UCSD-AML1 (cell line): Measurements from ENCODE around the gene SHROOM2.

ENCODE experiments used
- DNase-seq: peaks from one replicate; lab custom pipeline; 2025; ENCODE audit not compliant: unreplicated experiment; lab: John Stamatoyannopoulos, UW

Gene SHROOM2

DNA sequence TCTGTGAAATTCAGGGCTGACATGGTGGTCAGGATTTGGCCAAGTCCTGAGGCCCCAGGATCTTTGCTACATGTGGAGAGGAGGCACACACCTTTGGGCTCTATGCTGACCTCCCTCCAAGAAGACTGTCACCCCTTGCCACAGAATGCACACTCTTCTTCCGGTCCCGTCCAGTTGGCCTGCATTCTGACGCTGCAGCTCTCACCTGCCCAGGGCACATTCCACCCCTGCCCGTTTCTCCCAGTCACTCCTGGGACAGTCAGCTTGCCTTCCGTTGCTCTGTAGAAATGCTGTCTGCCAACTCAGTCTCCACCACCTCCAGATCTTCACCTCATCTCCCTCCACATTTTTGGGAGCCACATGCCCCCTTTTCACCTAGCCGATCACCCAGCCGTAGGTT, 76.7 kb downstream of the SHROOM2 start:
- DNase-seq: no peak

DNA sequence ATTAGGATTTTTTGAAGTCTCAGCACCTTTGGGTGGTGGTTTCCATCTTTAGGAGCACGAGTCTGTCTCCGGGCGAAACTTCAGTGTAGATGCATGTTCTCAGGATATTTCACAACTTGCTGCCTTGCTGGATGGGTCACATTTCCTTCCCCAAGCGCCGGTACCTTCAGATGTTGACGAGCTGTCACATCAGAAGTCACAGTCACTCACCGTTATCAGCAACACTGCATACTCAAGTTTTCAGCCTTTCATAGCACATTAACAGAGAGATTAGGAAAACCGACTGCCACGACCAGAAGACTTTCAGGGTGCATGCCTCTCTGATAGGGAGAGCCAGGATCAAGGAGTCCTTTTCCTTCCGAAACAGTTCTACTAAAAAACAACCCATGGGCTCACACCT, 77.8 kb downstream of the SHROOM2 start:
- no peak for DNase-seq

DNA sequence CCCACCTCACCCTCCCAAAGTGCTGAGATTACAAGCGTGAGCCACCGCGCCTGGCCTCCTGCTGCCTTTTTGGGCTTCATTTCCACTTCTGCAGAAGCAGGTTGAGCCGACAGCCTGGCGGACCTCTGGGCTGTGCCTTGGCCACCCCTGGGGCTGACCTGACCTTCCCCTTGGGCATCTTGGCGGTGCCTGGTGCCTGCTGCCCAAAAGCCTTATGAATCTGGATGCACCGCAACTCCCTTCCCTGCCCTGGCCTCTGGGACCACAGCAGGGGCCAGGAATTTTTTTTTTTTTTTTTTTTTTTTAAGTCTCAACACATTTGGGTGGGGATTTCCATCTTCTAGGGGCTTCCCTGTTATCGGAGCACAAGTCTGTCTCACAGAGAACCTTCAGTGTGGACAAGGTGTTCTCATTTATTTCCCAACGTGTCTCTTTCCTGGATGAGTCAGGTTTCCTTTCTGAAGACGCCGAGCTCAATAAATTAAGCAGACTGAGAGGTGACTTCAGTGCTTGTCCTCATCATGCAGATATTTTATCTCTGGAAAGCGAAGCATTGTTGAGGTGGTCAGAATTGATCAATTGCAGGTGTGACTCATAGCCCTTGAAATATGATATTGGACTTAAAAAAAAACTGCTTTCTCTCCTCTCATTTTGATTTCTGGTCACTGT, 79.7 kb downstream of the SHROOM2 start:
- DNase-seq: no peak

DNA sequence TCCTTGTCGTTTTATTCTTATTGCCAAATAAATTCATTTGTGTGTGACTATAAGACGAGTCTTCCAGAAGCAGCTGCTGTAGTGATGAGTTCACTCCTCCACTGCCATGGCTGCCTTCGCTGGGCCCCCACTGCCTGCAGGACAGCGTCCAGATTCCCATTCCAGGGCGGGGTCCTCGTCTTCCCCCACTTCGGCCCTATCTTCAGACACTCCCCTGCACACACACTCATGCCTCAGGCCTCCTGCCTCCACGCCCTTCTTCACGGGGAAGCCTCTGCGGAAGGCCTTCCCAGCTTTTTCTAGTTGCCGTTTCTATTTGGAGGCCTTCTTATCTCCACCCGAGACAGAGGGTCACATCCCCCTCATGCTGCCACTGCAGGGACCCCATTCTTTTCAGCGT, 80.4 kb downstream of the SHROOM2 start:
- no peak for DNase-seq

DNA sequence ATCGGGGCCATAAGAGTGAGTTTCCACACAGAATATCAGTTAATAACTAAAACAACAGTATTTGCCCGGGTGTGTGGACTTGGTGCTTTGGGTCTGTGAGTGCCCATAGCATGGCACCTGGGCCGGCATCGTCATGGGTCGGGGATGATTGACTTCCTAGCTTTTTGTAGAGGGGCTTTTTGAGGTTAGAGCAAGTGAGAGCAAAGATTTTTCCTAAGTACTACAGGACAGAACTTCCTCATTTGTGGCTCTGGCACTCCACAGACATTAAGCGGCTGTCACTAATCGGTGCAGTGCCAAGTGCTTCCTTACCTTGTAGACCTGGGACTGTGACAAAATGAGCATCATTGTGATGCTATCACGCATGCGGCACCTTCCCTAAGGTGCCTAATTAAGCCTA, 81.0 kb downstream of the SHROOM2 start:
- no peak for DNase-seq

DNA sequence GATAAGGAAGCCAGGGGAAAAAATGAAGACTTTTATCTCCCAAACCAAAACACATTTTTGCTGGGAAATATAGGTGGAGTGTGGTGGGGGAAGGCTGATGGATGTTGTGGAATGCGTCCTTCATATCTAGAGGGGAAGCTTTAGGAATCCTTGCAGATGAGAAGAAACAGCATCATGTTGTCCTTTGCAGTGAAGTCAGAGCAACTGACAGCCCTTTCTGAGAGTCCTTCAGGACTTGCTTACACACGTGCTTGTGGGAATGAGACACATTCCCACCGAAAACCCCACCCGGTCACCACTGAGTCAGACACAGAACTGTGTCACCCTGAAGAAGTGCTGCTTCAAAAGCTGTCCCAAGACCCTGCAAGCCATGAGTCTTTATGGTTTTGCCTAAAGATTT, 81.5 kb downstream of the SHROOM2 start:
- DNase-seq: no peak

DNA sequence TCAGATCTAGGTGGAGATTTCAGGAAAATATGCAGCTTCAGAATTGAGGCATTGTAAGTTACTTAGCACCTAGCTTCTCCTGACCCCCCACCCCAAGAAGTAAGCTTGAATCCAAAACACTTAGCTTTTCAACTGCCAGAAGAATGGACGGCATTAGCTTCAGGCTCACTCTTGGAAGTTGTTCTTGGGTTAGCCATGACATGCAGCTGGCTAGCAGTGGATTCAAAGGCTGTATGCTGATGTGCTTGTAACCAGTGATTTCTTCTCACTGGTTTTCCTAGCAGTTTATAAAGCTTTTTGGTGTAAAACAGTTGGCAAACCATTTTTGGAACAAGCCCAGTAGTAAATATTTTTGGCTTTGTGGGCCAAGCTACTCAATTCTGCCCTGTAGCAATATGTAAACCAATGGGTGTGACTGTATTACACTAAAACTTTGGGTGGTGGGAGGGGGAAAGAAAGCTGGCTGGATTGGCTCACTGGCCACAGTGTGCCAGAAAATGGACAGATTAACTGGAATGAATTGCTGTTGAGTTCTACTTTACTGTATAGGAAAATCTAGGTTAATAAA, 85.6 kb downstream of the SHROOM2 start:
- no peak for DNase-seq

DNA sequence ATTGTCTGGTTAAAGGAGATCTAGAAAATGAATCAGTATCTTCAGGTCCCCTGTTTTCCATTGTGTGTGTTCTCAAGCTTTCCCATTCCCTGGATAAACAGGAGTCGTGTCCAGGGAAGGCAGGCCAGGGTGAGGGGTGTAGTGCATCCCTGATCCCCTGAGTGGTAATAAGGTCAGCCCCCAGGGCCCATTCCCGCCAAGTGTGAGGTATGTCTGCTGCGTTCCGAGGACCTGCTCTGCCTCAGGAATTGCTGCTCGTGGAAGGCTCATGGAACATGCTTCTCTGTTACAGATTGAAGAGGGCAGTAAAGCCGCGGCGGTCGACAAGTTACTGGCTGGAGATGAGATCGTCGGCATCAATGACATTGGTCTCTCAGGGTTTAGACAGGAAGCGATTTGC, 87.1 kb downstream of the SHROOM2 start:
- no peak for DNase-seq

DNA sequence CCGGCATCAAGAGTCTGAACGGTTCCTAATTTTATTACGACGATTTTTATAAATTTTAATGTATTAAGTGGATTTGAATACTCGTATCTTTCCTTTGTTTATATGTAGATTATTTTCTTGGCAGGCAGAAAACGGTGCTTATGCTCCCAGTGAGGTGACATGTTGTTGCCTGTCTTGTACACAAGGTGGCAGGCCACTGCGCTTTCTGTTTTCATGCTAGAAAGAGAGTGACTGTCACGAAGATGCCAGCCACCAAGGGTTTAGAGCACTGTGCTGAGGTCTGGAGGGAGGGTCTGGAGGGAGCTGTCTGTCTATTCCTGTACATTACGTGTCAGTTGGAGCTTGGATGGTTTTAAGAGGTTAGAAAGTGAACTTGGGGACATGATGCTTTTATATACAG, 87.7 kb downstream of the SHROOM2 start:
- peak; percentile 33 for DNase-seq

DNA sequence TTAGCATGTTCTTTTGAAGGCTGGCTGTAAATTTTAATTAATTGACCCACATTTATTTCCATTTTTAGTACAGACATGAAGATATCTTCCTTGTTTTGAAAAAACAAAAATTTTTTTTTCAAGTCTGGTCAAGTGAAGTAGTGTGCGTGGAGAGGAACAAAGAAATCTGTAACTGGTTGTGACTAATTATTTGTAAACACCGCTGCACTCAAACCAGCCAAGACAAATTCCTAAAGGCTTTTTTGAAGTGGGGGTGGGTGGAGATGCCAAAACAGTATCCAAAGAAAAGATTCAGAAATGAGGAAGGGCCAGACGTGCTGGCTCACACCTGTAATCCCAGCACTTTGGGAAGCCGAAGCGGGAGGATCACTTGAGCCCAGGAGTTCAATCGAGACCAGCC, 88.3 kb downstream of the SHROOM2 start:
- DNase-seq: no peak

DNA sequence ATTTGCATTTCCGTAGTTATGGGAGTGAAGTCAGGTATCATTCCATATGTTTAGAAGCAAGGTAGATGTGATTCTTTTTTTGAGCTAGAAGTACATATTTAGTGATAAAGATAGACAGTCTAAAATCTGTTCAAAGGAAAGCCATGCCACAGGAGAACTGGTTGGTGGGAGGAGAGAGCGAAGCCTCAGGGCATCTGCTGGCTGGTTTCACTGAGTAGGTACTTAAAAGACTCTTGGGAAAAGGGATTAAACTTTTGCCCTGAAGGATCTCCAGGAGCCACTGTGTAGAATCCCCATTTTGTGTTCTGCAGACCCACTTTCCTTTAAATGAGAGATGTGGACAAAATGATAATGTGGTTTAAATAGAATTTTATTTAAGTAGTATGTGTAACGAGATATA, 89.6 kb downstream of the SHROOM2 start:
- no peak for DNase-seq

DNA sequence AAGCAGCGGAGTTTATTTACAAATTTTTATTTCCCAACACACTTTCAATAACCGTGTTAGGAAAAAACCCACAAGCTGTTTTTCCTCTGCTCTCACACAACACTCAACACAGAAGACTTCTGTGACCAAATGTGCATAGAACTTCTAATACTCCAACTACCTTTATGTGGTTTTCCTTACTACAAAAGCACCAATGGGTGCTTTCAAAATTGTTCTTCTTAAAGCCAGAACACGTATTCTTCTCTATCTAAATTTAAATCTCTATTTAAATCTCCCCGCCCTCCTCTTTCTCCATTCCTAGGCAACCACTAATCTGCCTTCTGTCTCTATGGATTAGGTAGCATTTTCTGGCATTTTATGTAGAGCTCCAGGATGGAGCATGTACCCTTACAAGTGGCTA, 90.0 kb downstream of the SHROOM2 start:
- DNase-seq: no peak

DNA sequence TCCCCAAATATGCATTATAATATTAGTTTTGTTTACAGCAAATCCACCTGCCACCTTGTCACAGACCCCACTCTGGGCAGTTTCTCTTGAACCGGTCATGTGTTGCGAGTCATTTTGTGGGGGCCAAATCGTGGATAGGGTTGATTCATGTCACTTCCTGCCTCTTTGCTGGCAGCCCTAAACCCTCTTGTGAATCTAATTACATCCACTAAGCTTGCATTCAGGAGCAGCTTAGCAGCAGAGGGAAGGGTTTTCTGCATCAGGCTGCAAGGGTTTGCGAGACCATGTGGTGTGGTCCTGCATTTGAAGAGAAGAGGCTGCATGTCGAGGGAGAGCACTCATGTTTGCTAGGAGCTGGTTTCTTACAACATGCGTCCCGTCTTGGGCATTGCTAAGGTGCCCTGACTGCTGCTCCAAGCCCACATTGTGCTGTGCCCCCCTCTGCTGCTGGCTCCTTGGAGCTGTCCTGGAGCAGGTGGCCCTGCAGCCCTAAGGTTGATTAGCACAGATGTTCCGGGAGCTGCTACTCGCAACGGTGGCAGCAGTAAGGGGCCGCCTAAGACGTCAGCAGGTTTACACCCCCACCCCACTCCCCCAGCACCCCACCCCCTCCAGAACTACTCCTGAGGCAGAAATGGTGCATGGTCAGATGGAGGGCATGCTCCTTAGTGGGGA, 92.1 kb downstream of the SHROOM2 start:
- no peak for DNase-seq

DNA sequence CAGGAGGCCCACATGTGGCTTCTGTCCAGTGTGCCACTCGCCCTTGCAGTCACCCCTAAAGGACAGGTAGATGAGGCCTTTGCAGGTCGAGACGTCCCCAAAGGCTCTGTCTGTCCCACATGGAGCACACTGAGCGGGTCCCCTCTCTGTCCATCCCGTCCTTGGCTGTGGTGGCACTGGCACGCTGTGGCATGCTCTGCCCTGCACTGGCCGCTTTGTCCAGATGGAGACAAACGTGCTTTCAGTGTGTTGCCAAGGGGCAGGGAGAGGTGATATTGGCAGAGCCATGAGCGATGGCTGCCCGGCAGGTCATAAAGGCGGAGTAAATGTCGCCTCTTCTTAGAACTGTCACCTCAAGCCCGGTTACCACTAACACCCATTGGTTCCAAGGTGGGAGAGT, 94.0 kb downstream of the SHROOM2 start:
- no peak for DNase-seq

DNA sequence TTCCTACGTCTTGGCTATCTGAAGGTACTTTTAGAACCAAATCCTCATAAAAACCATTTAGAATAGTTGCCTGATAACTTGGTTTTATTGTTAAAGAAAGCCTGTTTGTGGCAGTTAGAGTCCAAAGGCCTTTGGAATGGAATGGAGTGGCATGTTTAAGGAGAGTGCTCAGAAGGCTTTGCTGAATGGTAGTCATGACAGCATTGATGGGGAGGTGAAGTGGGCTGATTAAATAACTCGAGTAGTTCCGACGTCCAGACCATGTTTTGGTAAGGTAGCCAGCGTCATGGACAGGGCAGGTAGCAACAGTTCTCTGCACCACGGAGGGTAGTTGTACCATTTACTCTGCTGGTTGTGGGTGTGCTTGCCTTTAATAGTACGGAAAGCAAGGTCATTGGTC, 94.6 kb downstream of the SHROOM2 start:
- DNase-seq: no peak

DNA sequence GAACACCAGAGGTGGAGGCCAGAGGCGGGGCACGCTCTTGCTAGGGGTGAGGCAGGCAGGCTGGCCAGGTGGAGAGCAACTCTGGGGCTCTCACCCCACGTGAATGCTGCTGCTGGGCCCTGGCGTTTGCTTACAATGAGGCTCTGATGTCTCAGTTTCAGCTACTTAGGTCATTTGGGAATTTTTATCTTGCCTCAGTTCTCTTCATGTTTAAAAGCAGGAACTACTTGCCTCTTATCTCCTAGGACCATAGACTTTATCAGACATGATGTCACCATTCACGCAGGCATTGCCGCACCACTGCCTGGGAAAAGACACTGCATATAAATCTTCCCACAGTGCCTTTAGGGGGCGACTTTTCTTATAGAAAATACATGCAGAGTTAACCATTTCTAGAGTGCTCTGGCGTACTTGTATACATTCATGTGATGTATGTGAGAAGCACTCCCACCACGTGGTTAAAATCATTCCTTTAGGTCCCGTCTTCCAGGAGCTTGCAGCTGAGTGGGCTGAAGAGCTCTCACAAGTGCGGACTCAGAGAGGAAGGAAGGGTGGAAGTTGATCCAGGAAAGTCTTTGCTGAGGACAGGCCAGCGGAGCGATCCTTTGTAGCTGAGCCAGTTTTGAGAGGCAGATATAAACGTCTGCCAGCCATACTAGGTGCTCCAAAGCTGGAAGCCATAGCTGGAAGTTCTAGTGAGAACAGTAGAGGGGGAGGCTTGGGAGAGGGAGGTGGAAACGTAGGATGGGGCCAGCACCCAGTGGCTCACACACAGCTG, 96.6 kb downstream of the SHROOM2 start:
- DNase-seq: no peak

DNA sequence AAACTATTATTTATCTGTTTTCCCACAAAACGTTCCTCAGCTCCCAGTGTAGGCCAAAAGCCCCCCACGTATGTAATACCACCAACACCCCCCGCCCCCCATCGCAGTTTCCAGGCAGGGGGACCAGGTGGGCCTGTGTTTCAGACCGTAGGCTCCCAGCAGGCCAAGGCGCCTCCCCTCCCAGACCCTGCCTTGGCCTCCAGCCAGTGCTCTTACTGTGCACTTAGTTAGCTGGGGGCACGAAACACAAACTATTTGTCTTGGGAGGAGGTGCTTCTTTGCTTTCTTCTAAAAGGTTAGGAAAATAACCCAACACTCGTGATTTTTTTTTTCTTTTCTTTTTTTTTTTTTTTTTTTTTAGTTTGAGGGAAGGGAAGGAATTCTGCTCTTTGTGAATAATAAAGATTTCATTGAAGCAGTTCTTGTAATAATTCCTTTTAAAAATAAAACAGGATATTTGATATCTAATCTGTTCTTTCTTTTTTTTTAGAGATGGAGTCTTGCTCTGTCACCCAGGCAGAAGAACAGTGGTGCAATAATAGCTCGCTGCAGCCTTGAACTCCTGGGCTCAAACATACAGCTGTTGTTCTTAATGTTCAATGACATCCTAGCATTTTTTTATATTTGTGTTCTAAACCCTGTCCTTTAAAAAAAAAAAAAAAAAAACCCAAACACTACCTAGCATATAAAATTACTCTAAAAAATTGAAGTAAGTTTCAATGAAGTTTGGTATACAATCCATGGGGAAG, 98.0 kb downstream of the SHROOM2 start:
- no peak for DNase-seq

DNA sequence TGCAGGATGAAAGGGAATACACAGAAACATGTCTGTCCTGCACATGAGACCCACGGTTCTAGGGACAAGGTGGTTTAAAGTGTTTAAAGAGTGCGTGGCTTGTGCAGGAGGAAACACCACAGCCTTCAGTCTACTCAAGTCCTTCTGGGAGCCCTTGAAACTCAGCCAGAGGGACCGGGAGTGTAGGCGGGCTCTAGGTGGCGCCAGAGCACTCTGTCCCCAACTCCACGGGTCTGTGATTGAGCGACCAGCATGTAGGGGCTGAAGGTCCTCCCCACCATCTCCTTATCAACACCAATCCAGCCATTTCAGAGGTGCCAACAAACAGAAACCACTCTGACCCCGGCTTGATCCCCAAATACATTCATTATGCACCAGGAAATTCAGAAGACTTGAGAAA, 98.9 kb downstream of the SHROOM2 start:
- DNase-seq: peak; percentile 64

DNA sequence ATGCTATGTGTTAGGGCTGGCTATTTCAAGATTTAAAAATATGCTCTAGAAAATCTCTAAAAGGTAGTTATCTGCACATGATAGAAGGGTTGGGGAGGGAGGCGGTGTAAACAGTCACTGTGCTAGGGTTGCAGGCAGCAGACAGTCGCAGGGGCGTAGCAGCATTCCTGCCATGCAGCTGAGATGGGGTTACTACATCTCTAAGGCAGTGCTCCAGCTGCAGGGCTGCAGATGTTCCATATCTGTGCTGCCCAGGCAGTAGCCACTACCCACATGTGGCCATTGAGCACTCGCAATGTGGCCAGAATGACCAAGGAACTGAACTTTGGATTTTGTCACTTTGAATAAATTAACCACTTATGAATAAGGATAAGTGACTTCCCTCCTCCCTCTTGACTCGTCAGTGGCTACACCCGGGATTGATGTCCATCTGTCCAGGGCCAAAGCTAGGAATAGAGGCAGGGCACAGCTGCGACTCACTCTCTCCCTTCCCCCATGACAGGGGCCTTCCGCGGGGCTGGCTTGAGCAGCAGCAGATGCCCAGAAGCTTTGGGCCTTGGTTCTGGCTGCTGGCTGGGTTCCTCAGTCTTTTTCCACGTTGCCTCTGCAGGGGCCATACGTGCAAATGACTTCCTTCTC, 101.5 kb downstream of the SHROOM2 start:
- DNase-seq: no peak

DNA sequence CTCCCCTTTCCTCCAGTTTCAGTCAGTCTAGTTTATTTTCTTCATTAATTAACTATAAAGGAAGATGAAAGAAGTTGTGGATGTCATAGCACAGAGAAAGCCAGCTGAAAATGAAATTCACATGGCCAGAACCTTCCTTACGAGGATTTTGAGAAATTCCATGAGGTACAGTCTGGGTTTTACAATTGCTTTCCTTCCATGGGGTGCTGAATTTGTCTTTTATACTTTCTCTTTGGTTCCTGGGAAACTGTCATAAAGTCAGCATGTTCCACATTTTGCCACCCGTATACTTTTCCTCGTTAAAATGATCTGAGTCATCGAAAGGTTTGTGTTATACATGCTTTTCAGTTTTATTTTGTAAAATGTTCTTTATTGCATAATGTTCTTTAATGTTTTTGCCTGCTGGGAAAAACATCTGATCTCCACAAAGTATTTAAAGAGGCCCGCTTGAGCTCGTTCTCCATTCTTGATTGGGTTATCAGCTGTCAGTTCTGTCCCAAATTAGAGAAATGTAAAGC, 102.8 kb downstream of the SHROOM2 start:
- DNase-seq: no peak

DNA sequence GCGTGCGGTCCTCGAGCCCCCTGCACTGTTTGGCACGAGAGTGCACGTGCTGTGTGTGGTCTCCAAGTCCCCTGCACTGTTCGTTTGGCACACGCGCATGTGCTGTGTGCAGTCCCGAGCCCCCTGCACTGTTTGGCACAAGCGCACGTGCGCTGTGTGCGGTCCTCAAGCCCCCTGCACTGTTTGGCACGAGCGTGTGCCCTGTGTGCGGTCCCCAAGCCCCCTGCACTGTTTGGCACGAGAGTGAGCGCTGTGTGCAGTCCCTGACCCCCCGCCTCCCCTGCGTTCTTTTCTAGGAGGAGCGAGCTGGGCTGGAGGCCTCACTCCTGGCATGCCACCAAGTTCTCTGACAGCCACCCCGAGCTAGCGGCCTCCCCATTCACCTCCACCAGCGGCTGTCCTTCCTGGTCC, 104.5 kb downstream of the SHROOM2 start:
- no peak for DNase-seq
